HT-29 (cell line): ENCODE data around the gene FBXL15. TPM values are rescaled to one million over a fixed set of nuclear protein-coding genes. Genes with fewer than 3 reads are reported as not detected.

Source experiments
- DNase-seq: peaks from one replicate; pipeline ENCODE4 v3.0.0-alpha.2; 2015; ENCODE audit warnings: low spot score
- total RNA-seq: library from RNA; depleted of rRNA; stranded (reverse); fragments of >200 nt; shearing (Covaris generic); gene quantifications from 2 replicates; pipeline ENCODE4 v1.2.3, GENCODE V29; 2014

FBXL15 gene
- total RNA-seq, 1 experiment from 2014 or later: 25.5 TPM

- no peak for DNase-seq
Measured at GRCh38 chr10:102397222-102398171, 23.1 kb upstream of the FBXL15 start.

- DNase-seq: no peak
Measured at GRCh38 chr10:102398172-102399020, 22.2 kb upstream of the FBXL15 start.

DNA sequence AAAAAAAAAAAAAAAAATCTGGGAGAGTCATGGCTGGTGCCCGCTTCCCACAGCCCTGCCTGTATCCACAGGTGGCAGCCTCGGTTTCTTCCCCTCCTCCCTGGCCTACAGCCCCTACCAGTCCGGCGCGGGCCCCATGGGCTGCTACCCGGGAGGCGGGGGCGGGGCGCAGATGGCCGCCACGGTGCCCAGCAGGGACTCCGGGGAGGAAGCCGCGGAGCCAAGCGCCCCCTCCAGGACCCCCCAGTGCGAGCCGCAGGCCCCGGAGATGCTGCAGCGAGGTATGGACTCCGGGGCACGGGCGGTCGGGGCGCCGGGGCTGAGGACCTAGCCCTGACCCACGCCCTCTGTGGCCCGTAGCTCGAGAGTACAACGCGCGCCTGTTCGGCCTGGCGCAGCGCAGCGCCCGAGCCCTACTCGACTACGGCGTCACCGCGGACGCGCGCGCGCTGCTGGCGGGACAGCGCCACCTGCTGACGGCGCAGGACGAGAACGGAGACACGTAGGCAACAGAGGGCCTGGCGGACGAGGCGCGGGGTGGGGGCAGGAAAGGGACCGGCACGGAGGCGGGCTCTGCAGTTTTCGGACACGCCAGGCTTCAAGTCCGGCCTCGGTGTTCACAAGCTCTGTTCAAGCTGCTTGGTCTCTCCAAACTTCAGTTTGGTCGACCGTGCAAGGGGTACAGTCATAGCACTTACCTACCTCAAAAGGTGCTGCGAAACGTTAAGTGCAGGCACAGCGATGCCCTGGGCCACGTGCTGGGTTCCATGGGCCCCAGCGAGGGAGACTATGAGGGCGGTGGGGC lies 21.2 kb upstream of the FBXL15 start:
- peak; percentile 86 for DNase-seq

DNA sequence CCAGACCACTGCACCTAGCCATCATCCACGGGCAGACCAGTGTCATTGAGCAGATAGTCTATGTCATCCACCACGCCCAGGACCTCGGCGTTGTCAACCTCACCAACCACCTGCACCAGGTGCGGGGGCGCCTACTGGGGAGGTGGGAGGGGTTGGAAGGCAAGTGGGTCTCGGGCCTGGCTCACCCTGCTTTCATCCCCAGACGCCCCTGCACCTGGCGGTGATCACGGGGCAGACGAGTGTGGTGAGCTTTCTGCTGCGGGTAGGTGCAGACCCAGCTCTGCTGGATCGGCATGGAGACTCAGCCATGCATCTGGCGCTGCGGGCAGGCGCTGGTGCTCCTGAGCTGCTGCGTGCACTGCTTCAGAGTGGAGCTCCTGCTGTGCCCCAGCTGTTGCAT lies 20.6 kb upstream of the FBXL15 start:
- DNase-seq: no peak

GRCh38 chr10:102400598-102401341 lies 19.9 kb upstream of the FBXL15 start:
- DNase-seq: no peak

DNA sequence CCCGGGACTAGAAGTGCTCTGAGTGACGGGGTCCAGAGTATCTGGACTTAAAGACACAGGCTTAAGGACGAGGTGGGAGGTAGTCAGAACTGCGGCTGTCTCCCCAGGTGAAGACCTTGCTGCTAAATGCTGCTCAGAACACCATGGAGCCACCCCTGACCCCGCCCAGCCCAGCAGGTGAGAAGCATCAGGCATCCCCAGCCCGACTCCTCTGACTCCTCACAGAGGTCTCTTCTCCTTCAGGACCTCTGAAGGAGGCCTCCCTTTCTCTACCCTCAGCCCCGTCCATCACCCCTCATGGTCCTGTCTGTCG lies 19.3 kb upstream of the FBXL15 start:
- DNase-seq: no peak

DNA sequence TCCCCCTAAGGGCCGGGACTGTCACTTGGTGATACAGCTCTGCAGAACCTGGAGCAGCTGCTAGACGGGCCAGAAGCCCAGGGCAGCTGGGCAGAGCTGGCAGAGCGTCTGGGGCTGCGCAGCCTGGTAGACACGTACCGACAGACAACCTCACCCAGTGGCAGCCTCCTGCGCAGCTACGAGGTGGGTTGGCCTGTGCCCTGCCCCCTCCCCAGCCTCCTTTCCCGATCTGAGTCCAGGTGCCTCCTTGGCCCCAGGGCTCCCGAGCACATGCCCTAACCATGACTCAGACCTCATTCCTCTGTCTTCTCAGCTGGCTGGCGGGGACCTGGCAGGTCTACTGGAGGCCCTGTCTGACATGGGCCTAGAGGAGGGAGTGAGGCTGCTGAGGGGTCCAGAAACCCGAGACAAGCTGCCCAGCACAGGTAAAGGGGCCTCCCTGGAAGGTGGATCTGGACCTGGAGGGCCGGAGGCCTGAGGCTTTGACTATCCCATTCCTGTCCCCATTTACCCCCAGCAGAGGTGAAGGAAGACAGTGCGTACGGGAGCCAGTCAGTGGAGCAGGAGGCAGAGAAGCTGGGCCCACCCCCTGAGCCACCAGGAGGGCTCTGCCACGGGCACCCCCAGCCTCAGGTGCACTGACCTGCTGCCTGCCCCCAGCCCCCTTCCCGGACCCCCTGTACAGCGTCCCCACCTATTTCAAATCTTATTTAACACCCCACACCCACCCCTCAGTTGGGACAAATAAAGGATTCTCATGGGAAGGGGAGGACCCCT lies 18.7 kb upstream of the FBXL15 start:
- DNase-seq: no peak

- DNase-seq: no peak
Measured at GRCh38 chr10:102402512-102402896, 18.1 kb upstream of the FBXL15 start.

- no peak for DNase-seq
Measured at GRCh38 chr10:102403115-102403514, 17.5 kb upstream of the FBXL15 start.

- DNase-seq: no peak
Measured at GRCh38 chr10:102404361-102405107, 16.1 kb upstream of the FBXL15 start.

GRCh38 chr10:102405108-102405571 lies 15.5 kb upstream of the FBXL15 start:
- DNase-seq: no peak

DNA sequence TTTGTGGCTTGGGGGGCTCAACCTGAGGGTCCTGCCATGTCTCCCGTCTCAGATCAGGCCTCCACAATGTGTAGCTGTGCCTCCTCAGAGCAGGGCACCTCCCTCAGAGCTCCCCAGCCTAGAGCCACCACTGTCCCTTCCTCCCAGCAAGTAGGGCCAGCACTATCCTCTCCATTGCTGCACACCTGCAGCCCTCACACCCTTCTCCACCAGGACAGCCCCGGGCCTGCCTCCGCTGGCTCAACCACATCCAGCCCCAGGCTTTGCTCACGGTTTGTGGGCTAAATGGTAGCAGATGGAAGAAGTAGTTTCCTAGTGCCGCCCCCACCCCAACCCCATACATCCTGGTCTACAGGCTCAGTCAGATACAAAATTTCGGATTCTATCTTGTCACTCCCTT lies 15.0 kb upstream of the FBXL15 start:
- no peak for DNase-seq

DNA sequence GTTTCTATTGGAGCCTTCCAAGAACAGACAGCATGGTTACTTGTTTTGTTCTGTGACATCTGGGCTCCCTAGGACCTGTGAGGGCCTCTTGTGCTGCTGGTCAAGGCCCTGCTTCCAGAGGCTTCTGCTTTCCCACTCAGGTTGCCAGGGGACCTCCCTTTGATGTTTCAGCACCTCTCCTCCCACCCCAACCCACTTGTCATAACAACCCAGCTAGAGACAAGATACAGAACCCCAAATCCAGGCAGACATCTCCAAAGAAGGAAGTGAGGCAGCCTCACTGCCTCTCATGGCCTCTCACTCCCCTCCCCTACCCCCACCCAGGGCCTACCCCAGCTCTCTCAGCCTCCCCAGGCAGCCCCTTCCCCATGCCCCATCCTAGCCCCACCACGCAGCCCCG lies 13.8 kb upstream of the FBXL15 start:
- DNase-seq: no peak

GRCh38 chr10:102407425-102408130 lies 13.1 kb upstream of the FBXL15 start:
- no peak for DNase-seq

DNA sequence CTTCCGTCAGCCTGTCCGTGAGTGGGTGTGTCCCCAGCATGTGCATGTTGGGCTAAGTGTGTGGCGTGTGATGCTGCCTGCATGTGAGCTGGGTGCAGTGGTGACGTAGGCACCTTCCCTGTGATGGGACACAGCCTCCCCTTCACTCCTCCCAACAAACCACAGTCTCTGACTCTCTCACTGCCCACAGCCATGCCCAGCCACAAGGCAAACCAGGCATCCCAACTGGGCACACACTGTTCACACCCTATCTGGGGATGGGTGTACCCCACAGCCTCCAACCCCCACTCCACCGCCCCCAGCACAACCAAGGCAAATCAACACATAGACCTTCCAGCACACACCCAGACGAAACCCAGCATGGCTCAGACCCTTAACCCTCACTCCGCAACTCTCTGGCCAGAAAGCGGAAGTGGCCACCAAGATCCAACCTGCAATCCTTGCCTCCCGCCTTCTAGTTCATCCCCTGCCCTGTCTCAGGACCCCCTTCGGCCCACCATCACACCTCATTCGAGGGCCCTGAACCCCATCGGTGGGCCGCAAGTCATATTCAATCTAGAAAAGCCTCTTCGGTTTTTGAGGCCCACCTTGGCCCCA lies 12.4 kb upstream of the FBXL15 start:
- DNase-seq: no peak

GRCh38 chr10:102408728-102409603 lies 11.7 kb upstream of the FBXL15 start:
- no peak for DNase-seq
